K562 (cell line): ENCODE measurements around the gene MOK. TPM values are rescaled to one million over a fixed set of nuclear protein-coding genes. Genes with fewer than 3 reads are reported as not detected.

Source experiments
- ATAC-seq: fragments of 200-7000 bp; cut with Tn5 transposase; 3 replicates; pipeline ENCODE4 v1.9.1; 2020; ENCODE audit warnings: moderate library complexity
- BruUV-seq: library from RNA; stranded (reverse); fragments of 400-500 nt; replicated peaks from 2 replicates; lab custom pipeline; 2021; lab: Mats Ljungman, UMichigan
- CTCF ChIA-PET: fragments of 300-600 bp; formaldehyde crosslinking; extraction: SDS; loops from one replicate; lab custom pipeline; 2021; ENCODE audit warnings: low intra/inter-chr PET ratio; lab: Yijun Ruan, JAX
- POLR2A ChIA-PET: fragments of 300-600, 350-650 bp; sonication (Branson Sonifier 250); formaldehyde crosslinking; extraction: SDS; loops from one replicate; lab custom pipeline; 2021; ENCODE audit warnings: antibody characterized with exemption, inconsistent platforms; lab: Yijun Ruan, JAX
- DNase-seq, 4 experiments: peaks; one replicate each; pipeline versions ENCODE4 v3.0.0 to v3.0.0-alpha.2; 2011 to 2018; ENCODE audit warnings: low spot score in 3 of 4, mixed read lengths in 3 of 4; ENCODE audit errors: extremely low read depth in 1 of 4
- FAIRE-seq: peaks from 2 replicates; lab custom pipeline; 2011; peaks lifted over from hg19 to GRCh38; lab: Jason Lieb, UNC
- H2AFZ ChIP-seq: 2 replicates; pipeline ENCODE4 v1.6.0; 2011; ENCODE audit warnings: low read depth, low read length, control low read depth, inconsistent platforms
- H3K27ac ChIP-seq: fragments of 200-600 bp; 3 replicates; pipeline ENCODE4 v1.8.0; 2011; ENCODE audit warnings: low read depth, mild to moderate bottlenecking, control low read depth, inconsistent platforms, low read length, moderate library complexity, mixed read lengths; ENCODE audit errors: extremely low read depth
- H3K27me3 ChIP-seq, 2 experiments: fragments of 300-600 bp in 1 of 2; 2 replicates in 1 of 2; 3 replicates in 1 of 2; pipeline versions ENCODE4 v1.6.0 to v1.8.0; 2011; ENCODE audit warnings: inconsistent platforms in 2 of 2, low read length in 2 of 2, mild to moderate bottlenecking in 1 of 2, mixed read lengths in 1 of 2, moderate library complexity in 1 of 2; ENCODE audit not compliant: control insufficient read depth in 2 of 2, insufficient read depth in 2 of 2
- H3K36me3 ChIP-seq: fragments of 300-600 bp; 3 replicates; pipeline ENCODE4 v1.8.0; 2011; ENCODE audit warnings: mild to moderate bottlenecking, low read length, inconsistent platforms; ENCODE audit not compliant: control insufficient read depth, insufficient read depth
- H3K4me1 ChIP-seq, 2 experiments: fragments of 200-600 bp in 1 of 2; replicated peaks in 1 of 2; 2 replicates in 1 of 2; 3 replicates in 1 of 2; pipeline versions ENCODE4 v1.5.1 to v1.8.0; 2011; ENCODE audit warnings: inconsistent platforms in 2 of 2, low read length in 2 of 2, mild to moderate bottlenecking in 1 of 2, mixed read lengths in 1 of 2, moderate library complexity in 1 of 2; ENCODE audit not compliant: control insufficient read depth in 2 of 2, insufficient read depth in 2 of 2
- H3K4me2 ChIP-seq: 2 replicates; pipeline ENCODE4 v1.6.1; 2011; ENCODE audit warnings: low read length, control low read depth, inconsistent platforms, mixed read lengths; ENCODE audit not compliant: insufficient read depth
- H3K4me3 ChIP-seq: fragments of 200-600 bp; sonication (generic), shearing (Covaris generic); 2 replicates; pipeline ENCODE4 v1.5.1; 2016; ENCODE audit warnings: control low read depth, inconsistent platforms
- H3K79me2 ChIP-seq: fragments of 200-600 bp; 3 replicates; pipeline ENCODE4 v1.8.0; 2011; ENCODE audit warnings: low read length, inconsistent platforms; ENCODE audit not compliant: control insufficient read depth, insufficient read depth
- H3K9ac ChIP-seq, 2 experiments: 2 replicates each; pipeline versions ENCODE4 v1.6.0 to v1.6.1; 2011; ENCODE audit warnings: low read depth in 2 of 2, low read length in 2 of 2, control low read depth in 1 of 2, inconsistent platforms in 1 of 2, mild to moderate bottlenecking in 1 of 2, mixed read lengths in 1 of 2; ENCODE audit not compliant: insufficient read depth in 1 of 2
- H3K9me1 ChIP-seq: one replicate; pipeline ENCODE4 v1.6.0; 2011; ENCODE audit warnings: inconsistent platforms, mild to moderate bottlenecking, low read length, moderate library complexity; ENCODE audit not compliant: control insufficient read depth, insufficient read depth
- H3K9me3 ChIP-seq: replicated peaks from 2 replicates; pipeline ENCODE4 v1.5.1; 2011; ENCODE audit warnings: low read depth, low read length, inconsistent platforms; ENCODE audit not compliant: control insufficient read depth, insufficient read depth
- H4K20me1 ChIP-seq: replicated peaks from 2 replicates; pipeline ENCODE4 v1.6.1; 2011; ENCODE audit warnings: low read length, inconsistent platforms, mixed read lengths; ENCODE audit not compliant: control insufficient read depth, insufficient read depth
- MEF2D ChIP-seq: conservative IDR thresholded peaks from 2 replicates; pipeline ENCODE4 v1.6.1; 2016; ENCODE audit warnings: low read depth, missing genetic modification characterization, missing compliant biosample characterization
- ZFX ChIP-seq: sonication (generic); formaldehyde crosslinking; IDR thresholded peaks from 2 replicates; pipeline ENCODE4 v1.8.0; 2022; ENCODE audit warnings: mild to moderate bottlenecking, missing genetic modification reagents, moderate library complexity
- ZNF518B ChIP-seq: fragments of 250-450 bp; sonication (Bioruptor Pico); IDR thresholded peaks from 2 replicates; pipeline ENCODE4 v1.5.0; 2021; ENCODE audit warnings: mild to moderate bottlenecking, moderate library complexity
- WGBS: fragments of 100-300 bp; shearing (Covaris generic); methylation state at CpG from one replicate; pipeline ENCODE4 v1.1.6; 2016; ENCODE audit warnings: low coverage, mixed read lengths; ENCODE audit not compliant: insufficient coverage; ENCODE audit errors: missing lambda C conversion rate; 5-methylcytosine and 5-hydroxymethylcytosine counted together
- in situ Hi-C: fragments of 300-500 bp; cut with MboI; formaldehyde crosslinking; loops from 4 replicates; pipeline ENCODE4 v1.15.0; 2018; ENCODE audit warnings: inconsistent platforms, mixed read lengths
- intact Hi-C: fragments of 100-400 bp; cut with micrococcal nuclease; formaldehyde crosslinking; loops from 2 replicates; pipeline ENCODE4 v1.14.2; 2022
- polyA plus RNA-seq, 8 experiments: library from polyadenylated mRNA; depleted of rRNA in 4 of 8; stranded (reverse) in 5 of 8; unstranded in 3 of 8; fragments of >200 nt; fragmentation: Nextera tagmentation in 2 of 8; fragmentation: Illumina TruSeq in 1 of 8; extraction: Ambion mirVana in 2 of 8; extraction: Trizol in 1 of 8; gene quantifications; 2 replicates each; pipeline versions ENCODE4 v1.2.1 to v1.2.3, GENCODE V29; 2011 to 2014; ENCODE audit warnings: inconsistent platforms in 1 of 8, missing spikeins in 1 of 8
- total RNA-seq, 7 experiments: library from RNA; depleted of rRNA in 6 of 7; stranded (reverse); fragments of >200 nt in 6 of 7; fragmentation: Illumina TruSeq in 2 of 7; extraction: Trizol in 2 of 7; gene quantifications; 2 replicates each; pipeline versions ENCODE4 v1.2.1 to v1.2.3, GENCODE V29; 2011 to 2021; ENCODE audit warnings: low replicate concordance in 1 of 7

MOK gene
- total and polyA plus RNA-seq, 9 of the 15 experiments (the other 6 are each of a cell fraction or from before 2014, with no cell fraction given) = 1.3 to 8.4 (median 5.3) TPM

DNA sequence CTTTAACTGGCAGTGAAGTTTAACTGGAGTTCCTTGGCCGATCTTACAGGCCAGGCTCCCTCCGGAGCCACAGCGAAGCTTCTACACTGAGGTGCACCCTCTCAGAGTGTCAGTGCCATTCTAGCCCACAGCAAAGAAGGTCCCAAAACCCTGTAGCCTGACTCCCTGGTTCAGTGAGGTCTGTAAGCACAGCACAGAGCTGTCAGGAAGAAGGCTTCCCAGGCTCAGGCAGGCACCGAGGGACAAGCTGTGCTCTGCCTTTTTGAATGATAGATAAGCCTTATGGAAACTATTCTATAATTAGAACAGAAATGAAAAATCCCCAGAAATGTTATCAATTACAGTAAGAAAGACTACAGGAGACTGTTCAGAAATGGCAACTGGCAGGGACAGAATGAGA is 40.2 kb downstream of the MOK start:
- no peak for TF ChIP-seq ZNF518B
- peak; percentile 35; the same call in 1 of the 2 replicates for TF ChIP-seq ZFX (CRISPR knock-in tag)
- TF ChIP-seq MEF2D (tag) = peak; percentile 67; the same call in 1 of the 2 replicates
- no peaks in the 10 kb centered on the region for H3K79me2 ChIP-seq

More for the DNA sequence above, 40.2 kb downstream of the MOK start:
- Histone ChIP-seq H3K4me1 (peaks cover 7 to 9% of the 10 kb centered on the region in 2 experiments; a peak in 4 of 5 replicates), H3K9me3 (no peaks in the 10 kb centered on the region), H3K4me3 (no peak overlapping the region), H3K27me3 (no peaks in the 10 kb centered on the region), H3K9me1 (no peaks in the 10 kb centered on the region), H3K36me3 (no peaks in the 10 kb centered on the region), H3K27ac (peak overlapping the region; percentile 44; the same call in 2 of the 3 replicates), H3K9ac (peak overlapping the region; percentile 50 to 70; a peak in 3 of 4 replicates), H2AFZ (peak overlapping the region; percentile 87), H3K4me2 (peak overlapping the region; percentile 66), H4K20me1 (no peaks in the 10 kb centered on the region)
- in situ Hi-C loops (no loop called here), intact Hi-C loops (no loop called here)
- DNase-seq = peak in 1 of 4 experiments; percentile 9
- FAIRE-seq = no peak
- 26% methylated on average over 4 of the region's 4 CpGs for WGBS
- no TSS peak for BruUV-seq
- ATAC-seq = peak; percentile 68
- CTCF ChIA-PET = no interaction called here
- POLR2A ChIA-PET = interaction anchor here (0.6 to 1.1 kb wide), 2 partner anchors 33 to 36 kb away, joined by 3 read pairs; no protein-coding TSS in a partner anchor
